B cell (primary cell): ENCODE results near the gene DNAAF5. TPM values are rescaled to one million over a fixed set of nuclear protein-coding genes. Genes with fewer than 3 reads are reported as not detected.

ENCODE experiments used
- ATAC-seq: fragments of 200-7000 bp; cut with Tn5 transposase; one replicate; pipeline ENCODE4 v1.10.0; 2021; ENCODE audit warnings: low read depth, mild to moderate bottlenecking, moderate number of reproducible peaks, moderate library complexity
- CTCF ChIA-PET: fragments of 350-600 bp; sonication (Branson Sonifier 250); formaldehyde crosslinking; loops from one replicate; lab custom pipeline; 2021; ENCODE audit warnings: antibody characterized with exemption, inconsistent platforms; lab: Charles Lee
- POLR2A ChIA-PET: fragments of 350-600 bp; sonication (Branson Sonifier 250); formaldehyde crosslinking; loops from one replicate; lab custom pipeline; 2021; ENCODE audit warnings: antibody characterized with exemption; lab: Charles Lee
- DNase-seq: peaks from one replicate; pipeline ENCODE4 v3.0.0; 2013
- H2AFZ ChIP-seq: 2 replicates; pipeline ENCODE4 v1.6.1; 2012; ENCODE audit warnings: mild to moderate bottlenecking, low read depth, low read length; ENCODE audit not compliant: insufficient read depth, poor library complexity, severe bottlenecking
- H3K27ac ChIP-seq, 2 donors: 1 replicate in 1 of 2; 2 replicates in 1 of 2; pipeline ENCODE4 v1.5.1; 2012 to 2013; ENCODE audit warnings: low read length in 2 of 2, mild to moderate bottlenecking in 2 of 2, moderate library complexity in 1 of 2
- H3K27me3 ChIP-seq, 4 experiments: fragments of 200-600 bp in 1 of 4; sonication (generic) in 1 of 4; replicated peaks in 1 of 4; 1 replicate in 2 of 4; 2 replicates in 2 of 4; pipeline versions ENCODE4 v1.6.1 to v1.7.0; 2013 to 2016; ENCODE audit warnings: low read length in 3 of 4, mild to moderate bottlenecking in 2 of 4, mixed read lengths in 1 of 4, moderate library complexity in 1 of 4; ENCODE audit not compliant: insufficient read depth in 4 of 4, control insufficient read depth in 3 of 4; ENCODE audit errors: control extremely low read depth in 1 of 4
- H3K36me3 ChIP-seq, 2 experiments: replicated peaks in 1 of 2; 1 replicate in 1 of 2; 2 replicates in 1 of 2; pipeline versions ENCODE4 v1.6.1 to v1.7.1; 2013; ENCODE audit warnings: low read length in 1 of 2; ENCODE audit not compliant: insufficient read depth in 2 of 2, control insufficient read depth in 1 of 2; ENCODE audit errors: control extremely low read depth in 1 of 2, extremely low read depth in 1 of 2
- H3K4me1 ChIP-seq, 2 donors: fragments of 200-600 bp in 1 of 2; sonication (generic) in 1 of 2; 1 replicate in 1 of 2; 2 replicates in 1 of 2; pipeline versions ENCODE4 v1.5.1 to v1.6.1; 2013 to 2017; ENCODE audit warnings: low read length in 2 of 2; ENCODE audit not compliant: control insufficient read depth in 2 of 2, insufficient read depth in 2 of 2
- H3K4me2 ChIP-seq: replicated peaks from 2 replicates; pipeline ENCODE3; 2012; ENCODE audit warnings: mild to moderate bottlenecking, low read depth, low read length; ENCODE audit not compliant: poor library complexity, severe bottlenecking
- H3K4me3 ChIP-seq, 5 experiments: fragments of 200-600 bp in 1 of 5; sonication (generic) in 1 of 5; 1 replicate in 3 of 5; 2 replicates in 2 of 5; pipeline versions ENCODE4 v1.5.1 to v1.7.0; 2011 to 2016; ENCODE audit warnings: low read length in 4 of 5, mild to moderate bottlenecking in 4 of 5, low read depth in 2 of 5, control low read depth in 1 of 5, moderate library complexity in 1 of 5; ENCODE audit not compliant: insufficient read depth in 1 of 5; ENCODE audit errors: control extremely low read depth in 1 of 5, extremely low read depth in 1 of 5
- H3K79me2 ChIP-seq: fragments of 200-600 bp; sonication (generic); one replicate; pipeline ENCODE4 v1.6.0; 2016; ENCODE audit warnings: low read length; ENCODE audit not compliant: control insufficient read depth, insufficient read depth
- H3K9ac ChIP-seq: fragments of 200-600 bp; sonication (generic); 2 replicates; pipeline ENCODE4 v1.6.1; 2017; ENCODE audit warnings: mild to moderate bottlenecking, low read length, moderate library complexity
- H3K9me3 ChIP-seq, 3 donors: one replicate each; pipeline versions ENCODE4 v1.6.1 to v1.7.1; 2013; ENCODE audit warnings: low read length in 2 of 3; ENCODE audit not compliant: control insufficient read depth in 2 of 3, insufficient read depth in 1 of 3; ENCODE audit errors: control extremely low read depth in 1 of 3
- H4K20me1 ChIP-seq: 2 replicates; pipeline ENCODE4 v1.6.0; 2012; ENCODE audit warnings: mild to moderate bottlenecking, low read length; ENCODE audit not compliant: insufficient read depth, control insufficient read depth, poor library complexity, severe bottlenecking
- H3K27ac Mint-ChIP-seq: one replicate; pipeline ENCODE4 v1.8.0; 2021; ENCODE audit warnings: mixed read lengths
- H3K27me3 Mint-ChIP-seq: one replicate; pipeline ENCODE4 v1.8.0; 2021; ENCODE audit warnings: mixed read lengths
- H3K4me1 Mint-ChIP-seq: one replicate; pipeline ENCODE4 v1.8.0; 2021; ENCODE audit warnings: mixed read lengths
- H3K4me3 Mint-ChIP-seq: one replicate; pipeline ENCODE4 v1.8.0; 2021; ENCODE audit warnings: mixed read lengths
- H3K9me3 Mint-ChIP-seq: one replicate; pipeline ENCODE4 v1.8.0; 2022; ENCODE audit warnings: mixed read lengths; ENCODE audit not compliant: insufficient read depth
- CTCF ChIP-seq: fragments of 200-600 bp; IDR thresholded peaks from one replicate; pipeline ENCODE4 v1.8.0; 2022; ENCODE audit warnings: antibody characterized with exemption, mild to moderate bottlenecking
- EZH2 ChIP-seq: IDR thresholded peaks from 2 replicates; pipeline ENCODE4 v1.6.1; 2012; ENCODE audit warnings: borderline replicate concordance, low read depth, mild to moderate bottlenecking, moderate library complexity, low read length; ENCODE audit not compliant: insufficient read depth, poor library complexity, severe bottlenecking
- WGBS: methylation state at CpG from one replicate; pipeline ENCODE4 v1.1.5; 2013; ENCODE audit warnings: missing lambda C conversion rate; ENCODE audit not compliant: insufficient coverage; 5-methylcytosine and 5-hydroxymethylcytosine counted together
- intact Hi-C: fragments of 100-400 bp; cut with micrococcal nuclease; formaldehyde crosslinking; loops from one replicate; pipeline ENCODE4 v1.10.0; 2022
- polyA plus RNA-seq: library from polyadenylated mRNA; depleted of rRNA; stranded (reverse); fragments of >200 nt; gene quantifications from 2 replicates; pipeline ENCODE4 v1.2.3, GENCODE V29; 2012
- total RNA-seq, 2 donors: library from RNA; stranded (reverse); fragments of 120-200 nt in 1 of 2; gene quantifications; 1 replicate in 1 of 2; 2 replicates in 1 of 2; pipeline versions ENCODE4 v1.2.3 to v1.2.4, GENCODE V29; 2013 to 2022

Gene DNAAF5
- total and polyA plus RNA-seq, 2 donors (not counting 1 experiment from before 2014, with no cell fraction given): 18.0 to 21.4 TPM

DNA sequence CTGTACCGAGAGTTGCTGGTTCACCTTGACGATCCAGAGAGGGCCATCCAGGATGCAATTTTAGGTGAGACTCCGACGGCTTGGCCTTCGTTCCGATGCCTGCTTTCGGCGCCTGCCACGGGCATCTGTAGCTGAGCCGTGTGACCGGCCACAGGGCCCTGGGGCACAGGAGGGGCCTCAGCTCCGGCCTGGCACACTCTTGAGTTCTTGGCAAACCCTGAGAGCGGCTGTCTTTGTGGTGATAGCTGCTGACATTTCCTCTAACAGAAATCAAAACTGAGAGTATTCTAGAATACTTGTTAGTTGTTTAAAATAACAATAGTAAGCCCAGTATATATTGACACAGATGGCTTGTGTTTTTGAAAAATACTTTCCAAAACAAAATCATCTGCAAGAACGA, 53.6 kb downstream of the DNAAF5 start:
- H3K27ac Mint-ChIP-seq: no peak overlapping the region
- no peak overlapping the region for H2AFZ ChIP-seq
- no peaks in the 10 kb centered on the region for H3K4me1 ChIP-seq
- H3K4me2 ChIP-seq: no peak overlapping the region
- 98% methylated on average over 10 of the region's 14 CpGs for WGBS
- ATAC-seq (no peak), DNase-seq (no peak)
- no peak overlapping the region for H3K4me3 Mint-ChIP-seq
- H3K79me2 ChIP-seq: no peaks in the 10 kb centered on the region
- TF ChIP-seq CTCF (no peak), EZH2 (no peak)
- no peak overlapping the region for H3K27ac ChIP-seq
- peaks cover 0 to 7% (median 0%) of the 10 kb centered on the region in 3 donors for H3K9me3 ChIP-seq
- ChIA-PET CTCF (no interaction called here), POLR2A (no interaction called here)
- no peaks in the 10 kb centered on the region for H3K9me3 Mint-ChIP-seq
- H4K20me1 ChIP-seq: no peaks in the 10 kb centered on the region
- H3K9ac ChIP-seq: no peak overlapping the region
- no peak overlapping the region for H3K4me3 ChIP-seq
- H3K27me3 Mint-ChIP-seq: no peaks in the 10 kb centered on the region
- intact Hi-C loops: loop anchor here (10.0 kb wide), 1 partner anchor 195 kb away; the partner anchor contains the start of gene COX19
- no peaks in the 10 kb centered on the region for H3K4me1 Mint-ChIP-seq
- H3K27me3 ChIP-seq: no peaks in the 10 kb centered on the region
- H3K36me3 ChIP-seq: peaks cover 0 to 30% of the 10 kb centered on the region in 2 experiments

GRCh38 chr7:780516-780915, 54.0 kb downstream of the DNAAF5 start:
- no peak overlapping the region for H2AFZ ChIP-seq
- no peak for ATAC-seq
- Mint-ChIP-seq H3K9me3 (no peaks in the 10 kb centered on the region), H3K27ac (no peak overlapping the region), H3K27me3 (no peaks in the 10 kb centered on the region), H3K4me1 (no peaks in the 10 kb centered on the region), H3K4me3 (no peak overlapping the region)
- peaks cover 0 to 29% of the 10 kb centered on the region in 2 experiments for H3K36me3 ChIP-seq
- H3K9ac ChIP-seq: no peak overlapping the region
- CTCF ChIA-PET: no interaction called here
- POLR2A ChIA-PET: no interaction called here
- H3K4me1 ChIP-seq: no peaks in the 10 kb centered on the region
- intact Hi-C loops: loop anchor here (10.0 kb wide), 1 partner anchor 194 kb away; the partner anchor contains the start of gene COX19
- no peak overlapping the region for H3K27ac ChIP-seq
- H3K9me3 ChIP-seq: peaks cover 0 to 7% (median 0%) of the 10 kb centered on the region in 3 donors
- no peak overlapping the region for H3K4me2 ChIP-seq
- H4K20me1 ChIP-seq: no peaks in the 10 kb centered on the region
- no peak for DNase-seq
- H3K79me2 ChIP-seq: no peaks in the 10 kb centered on the region
- WGBS: 97% methylated on average over 6 of the region's 10 CpGs
- H3K4me3 ChIP-seq: no peak overlapping the region
- TF ChIP-seq EZH2 (no peak), CTCF (no peak)
- H3K27me3 ChIP-seq: no peaks in the 10 kb centered on the region
